HG03108 (cell line): ENCODE measurements around the gene PLAC8.
"Not testable (repeated sequence)": the region's sequence is repeated elsewhere in the genome, so short reads cannot be mapped to it uniquely, and the experiment has no call there.

ENCODE experiments used
- ATAC-seq: cut with Tn5 transposase; IDR thresholded peaks from one replicate; pipeline ENCODE4 v1.9.1; 2021; ENCODE audit warnings: moderate library complexity; ENCODE audit not compliant: unreplicated experiment

The PLAC8 gene

DNA sequence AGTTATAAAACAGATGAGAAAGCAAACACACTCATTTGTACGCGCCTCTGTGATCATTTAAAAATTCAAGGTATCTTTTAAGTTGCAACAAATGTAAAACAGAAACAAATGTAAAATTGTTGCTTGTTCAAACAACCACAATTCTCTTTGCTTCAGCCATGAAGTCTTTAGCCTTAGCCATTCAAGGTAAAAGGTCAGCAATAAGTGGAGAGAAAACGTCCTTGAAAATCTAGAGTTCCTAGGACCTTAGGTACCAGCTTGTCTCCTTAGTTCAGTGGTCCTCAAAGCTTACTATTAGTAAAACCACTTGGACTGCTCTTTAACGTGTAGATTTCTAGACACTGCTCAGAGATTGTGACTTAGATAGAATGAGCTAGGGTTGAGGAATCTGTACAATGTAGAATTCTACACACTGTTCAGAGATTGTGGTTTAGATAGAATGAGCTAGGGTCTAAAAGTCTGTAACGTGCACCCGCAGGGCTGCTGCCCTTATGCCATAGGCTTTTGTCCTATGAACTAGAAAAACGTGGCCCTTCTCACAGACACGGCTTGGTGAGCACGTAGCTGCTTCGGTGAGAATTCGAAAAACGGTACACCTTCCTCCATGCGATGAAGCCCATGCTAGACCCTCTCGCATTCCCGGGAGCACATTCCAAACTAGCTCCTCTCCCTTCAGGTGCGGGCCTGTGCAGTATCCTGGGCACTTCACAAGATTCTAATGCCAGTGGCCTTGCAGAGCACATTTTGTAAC is 1.7 kb downstream of the PLAC8 start:
- no peak for ATAC-seq

DNA sequence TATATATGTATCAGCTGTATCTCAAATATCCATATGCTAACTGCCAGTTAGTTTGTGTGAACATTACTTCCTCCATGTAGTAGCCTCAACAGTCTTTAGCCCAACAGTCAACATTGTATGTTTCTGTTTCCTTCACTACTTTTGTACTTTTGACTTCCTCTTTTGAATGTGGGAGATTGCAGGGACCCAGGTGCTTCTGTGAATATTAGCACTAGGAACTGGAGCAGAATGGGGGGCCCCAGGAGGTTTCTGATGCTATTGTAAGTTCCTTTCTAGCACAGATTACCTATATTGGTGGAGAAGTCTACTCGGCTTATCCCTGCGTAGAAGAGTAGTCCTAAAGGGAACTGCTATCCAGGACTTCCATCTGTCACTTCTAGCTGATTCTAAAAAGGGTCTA is 2.3 kb downstream of the PLAC8 start:
- ATAC-seq, result peak; percentile 35

DNA sequence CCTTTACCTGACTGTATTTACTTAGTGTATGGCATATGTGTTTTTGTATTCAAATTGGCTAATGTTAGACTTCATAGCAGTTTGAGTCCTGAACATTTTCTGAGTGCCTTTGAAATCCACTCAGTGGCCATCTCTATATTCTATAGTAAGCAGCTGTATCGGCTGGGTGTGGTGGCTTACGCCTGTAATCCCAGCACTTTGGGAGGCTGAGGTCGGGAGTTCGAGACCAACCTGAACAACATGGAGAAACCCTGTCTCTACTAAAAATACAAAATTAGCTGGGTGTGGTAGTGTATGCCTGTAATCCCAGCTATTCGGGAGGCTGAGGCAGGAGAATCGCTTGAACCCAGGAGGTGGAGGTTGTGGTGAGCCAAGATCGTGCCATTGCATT is 2.8 kb downstream of the PLAC8 start:
- ATAC-seq, result not testable (repeated sequence)

- no peak for ATAC-seq
These were observed 3.4 kb downstream of the PLAC8 start for GRCh38 chr4:83110970-83111750.

DNA sequence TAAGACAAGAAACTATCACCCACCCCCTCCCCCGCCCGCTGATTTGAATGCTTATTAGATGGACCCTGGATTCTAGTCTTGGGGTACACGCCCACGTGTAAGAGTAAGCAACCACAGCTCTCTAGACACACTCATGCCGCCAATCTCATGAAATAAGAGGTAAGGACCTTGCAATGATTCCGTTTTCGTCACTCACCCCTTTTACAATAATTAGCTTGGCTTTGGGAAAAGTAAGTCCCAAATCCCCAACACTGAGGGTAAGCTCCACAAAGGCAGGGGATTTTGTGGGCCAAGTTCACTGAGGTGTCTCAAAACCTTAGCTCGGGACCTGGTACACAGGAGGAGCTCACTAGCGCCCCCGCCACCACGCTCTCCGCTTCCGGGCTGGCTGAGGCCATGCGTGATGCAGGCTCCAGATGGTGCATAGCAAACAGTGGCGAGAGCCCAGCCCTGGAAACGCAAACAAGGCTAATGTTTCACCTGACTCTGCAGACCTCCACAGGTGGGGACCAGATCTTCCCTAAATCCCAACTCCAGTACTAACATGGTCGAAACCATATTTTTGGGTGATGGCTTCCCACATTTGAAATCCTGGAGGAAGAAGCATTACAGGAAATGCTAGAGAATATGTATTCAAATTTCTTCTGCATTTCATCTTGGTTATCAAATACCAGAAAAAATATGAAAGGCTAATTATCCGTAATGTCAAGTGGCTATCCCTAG is 4.1 kb downstream of the PLAC8 start:
- peak; percentile 64 for ATAC-seq

DNA sequence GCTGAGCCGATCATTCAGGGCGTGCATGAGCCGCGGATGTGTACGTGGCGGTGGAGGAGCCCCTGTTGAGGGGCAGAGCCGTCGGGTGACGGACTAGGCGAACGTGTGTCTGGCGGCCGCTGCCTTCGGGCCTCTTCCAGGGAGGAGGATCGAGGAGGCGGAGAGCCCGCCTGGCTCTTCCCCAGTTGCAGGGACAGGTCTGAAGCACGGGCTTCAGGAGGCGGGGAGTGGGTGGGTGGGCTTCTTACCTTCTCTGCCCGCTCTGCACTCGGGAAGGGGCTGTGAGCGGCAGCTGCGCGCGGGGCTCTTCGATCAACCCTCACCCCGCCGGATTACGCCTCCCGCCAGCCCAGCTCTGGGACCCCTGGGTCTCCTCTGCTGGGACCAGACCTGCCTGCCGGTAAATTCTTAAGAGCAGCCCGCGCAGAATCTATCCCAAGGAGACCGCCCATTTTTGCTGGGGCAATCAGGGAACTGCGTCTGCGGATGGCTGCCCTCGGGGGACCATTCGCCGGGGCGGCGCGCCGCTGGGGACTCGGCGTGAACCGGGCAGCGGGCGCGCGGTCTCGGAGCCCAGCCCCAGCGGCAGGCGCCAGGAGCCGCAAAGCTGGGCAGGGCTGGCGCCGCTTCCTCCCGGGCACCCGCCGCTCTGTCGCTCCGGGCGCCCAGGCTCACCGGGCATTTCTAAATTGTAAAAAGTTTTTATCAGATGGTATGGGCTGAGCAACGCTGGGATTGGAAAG is 4.9 kb downstream of the PLAC8 start:
- ATAC-seq, result peak; percentile 10

GRCh38 chr4:83108101-83108861 is 6.2 kb downstream of the PLAC8 start:
- ATAC-seq, result no peak

GRCh38 chr4:83107631-83108030 is 6.9 kb downstream of the PLAC8 start:
- ATAC-seq, result no peak

DNA sequence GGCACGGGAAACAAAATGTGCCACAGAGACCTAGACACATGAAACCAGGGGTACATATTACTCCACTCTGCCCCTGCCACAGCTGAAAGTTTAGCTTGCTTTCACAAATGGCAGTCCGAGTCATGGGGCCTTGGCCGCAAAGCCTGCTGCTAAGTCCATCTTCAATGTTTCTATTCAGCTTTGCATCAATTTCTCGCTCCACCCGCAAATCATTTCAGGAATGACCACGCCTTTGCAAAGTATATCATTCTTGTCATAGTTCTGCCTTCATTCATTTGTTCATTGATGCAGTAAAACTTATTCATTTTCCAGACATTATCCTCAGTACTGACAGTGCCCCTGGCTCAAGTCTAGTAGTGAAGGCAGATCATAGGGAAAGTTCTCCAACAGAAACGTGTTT is 9.5 kb downstream of the PLAC8 start:
- no peak for ATAC-seq

DNA sequence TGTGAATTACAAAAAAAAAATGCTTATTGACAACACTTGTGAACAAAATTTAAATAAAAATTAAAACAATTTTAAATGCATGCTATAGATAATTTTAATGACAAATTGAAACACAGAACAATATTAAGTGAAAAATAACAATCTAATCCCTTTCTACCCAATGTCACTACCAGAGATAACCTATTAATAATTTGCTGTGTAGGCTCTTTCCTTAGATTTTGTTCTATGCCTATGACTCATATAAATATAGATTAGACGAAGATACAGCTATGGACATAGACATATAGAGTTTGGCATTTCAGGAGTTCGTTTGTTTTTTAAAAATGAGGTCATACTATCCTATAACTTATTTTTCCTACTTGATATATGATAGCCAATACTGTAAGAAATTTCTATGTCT is 18.1 kb downstream of the PLAC8 start:
- no peak for ATAC-seq

DNA sequence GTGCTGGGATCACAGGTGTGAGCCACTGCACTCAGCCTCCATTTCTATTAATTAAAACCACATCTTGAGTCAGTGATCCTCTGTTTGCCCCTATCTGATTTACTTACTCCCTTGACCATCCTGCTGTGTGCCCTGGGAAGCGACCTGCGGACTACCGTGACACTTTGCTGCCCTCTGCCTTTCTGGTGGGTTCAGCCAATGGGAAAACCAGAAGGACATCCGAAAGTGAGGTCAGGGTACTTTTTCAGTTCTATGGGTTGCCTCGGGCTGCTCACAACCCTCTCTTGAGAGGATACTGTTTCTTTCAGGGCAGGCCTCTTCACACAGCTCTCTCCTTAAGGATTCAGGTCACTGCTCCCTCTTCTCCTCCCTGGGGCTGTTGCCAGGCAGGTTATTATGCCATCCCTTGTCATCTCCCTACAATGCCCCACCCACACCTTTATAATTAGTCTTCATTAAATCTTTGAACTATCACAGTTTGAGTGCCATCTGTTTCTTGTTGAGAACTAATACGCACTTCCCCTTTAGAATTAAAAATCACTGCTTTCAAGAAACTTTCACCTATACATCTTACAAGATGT is 21.4 kb downstream of the PLAC8 start:
- ATAC-seq, result no peak

GRCh38 chr4:83089410-83090157 is 24.9 kb downstream of the PLAC8 start:
- ATAC-seq, result no peak

- ATAC-seq, result not testable (repeated sequence)
These were observed 29.6 kb downstream of the PLAC8 start for GRCh38 chr4:83084956-83085355.

DNA sequence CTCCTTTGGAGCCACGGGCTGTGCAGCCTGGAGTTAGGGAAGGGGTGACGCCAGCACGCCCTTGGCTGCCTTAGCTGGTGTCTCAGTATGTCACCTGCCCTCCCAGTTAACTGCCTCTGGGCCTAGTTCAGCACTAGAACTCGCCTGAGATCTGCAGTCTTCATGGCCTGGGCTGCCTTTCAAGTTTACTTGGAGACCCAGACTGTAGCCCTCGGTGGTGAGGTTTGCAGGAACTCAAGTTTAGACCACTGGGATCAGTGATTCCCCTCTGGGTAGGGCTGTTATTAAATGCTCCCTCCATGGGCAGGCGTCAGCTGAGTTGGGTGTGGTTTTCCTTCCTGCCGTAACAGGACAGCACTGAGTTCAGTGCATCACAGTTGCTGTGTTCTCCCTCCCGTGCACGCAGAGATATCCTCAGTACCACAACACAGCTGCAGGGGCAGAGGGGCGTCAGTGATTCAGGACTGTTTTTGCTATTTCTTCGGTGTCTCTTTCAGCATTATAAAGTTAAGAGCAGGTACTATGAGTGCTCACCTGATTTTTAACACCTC is 30.5 kb downstream of the PLAC8 start:
- peak; percentile 49 for ATAC-seq

DNA sequence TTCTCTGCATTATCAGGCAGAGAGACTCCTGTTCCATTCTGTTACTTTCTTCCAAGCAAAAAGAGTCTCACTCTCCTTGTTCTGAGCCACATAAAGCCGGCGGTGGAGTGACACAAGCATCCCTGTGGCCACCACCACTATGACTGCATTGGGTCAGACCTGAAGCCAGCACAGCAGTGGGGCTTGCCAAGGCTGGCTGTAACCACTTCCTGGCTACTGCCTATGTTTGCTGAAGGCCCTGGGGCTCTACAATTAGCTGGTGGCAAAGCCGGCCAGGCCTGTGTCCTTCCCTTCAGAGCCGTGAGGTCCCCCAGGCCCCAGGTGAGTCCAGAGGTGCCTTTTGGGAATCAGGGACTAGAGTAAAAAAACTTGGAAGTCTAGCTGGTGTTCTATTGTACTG is 31.8 kb downstream of the PLAC8 start:
- ATAC-seq, result no peak

- no peak for ATAC-seq
These were observed 34.0 kb downstream of the PLAC8 start for GRCh38 chr4:83080561-83080960.

GRCh38 chr4:83075311-83076095 is 39.0 kb downstream of the PLAC8 start:
- no peak for ATAC-seq

DNA sequence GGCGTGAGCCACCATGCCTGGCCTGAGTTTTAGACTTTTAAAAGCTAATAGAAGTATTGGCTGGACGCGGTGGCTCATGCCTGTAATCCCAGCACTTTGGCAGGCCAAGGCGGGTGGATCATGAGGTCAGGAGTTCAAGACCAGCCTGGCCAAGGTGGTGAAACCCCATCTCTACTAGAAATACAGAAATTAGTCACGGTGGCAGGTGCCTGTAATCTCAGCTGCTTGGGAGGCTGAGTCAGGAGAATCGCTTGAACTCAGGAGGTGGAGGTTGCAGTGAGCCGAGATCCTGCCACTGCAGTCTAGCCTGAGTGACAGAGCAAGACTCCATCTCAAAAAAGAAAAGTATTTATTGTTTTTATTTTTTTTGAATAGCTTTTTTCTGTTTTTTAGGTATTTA is 39.7 kb downstream of the PLAC8 start:
- not testable (repeated sequence) for ATAC-seq
